ENCODE data around the gene GPR83.

DNA sequence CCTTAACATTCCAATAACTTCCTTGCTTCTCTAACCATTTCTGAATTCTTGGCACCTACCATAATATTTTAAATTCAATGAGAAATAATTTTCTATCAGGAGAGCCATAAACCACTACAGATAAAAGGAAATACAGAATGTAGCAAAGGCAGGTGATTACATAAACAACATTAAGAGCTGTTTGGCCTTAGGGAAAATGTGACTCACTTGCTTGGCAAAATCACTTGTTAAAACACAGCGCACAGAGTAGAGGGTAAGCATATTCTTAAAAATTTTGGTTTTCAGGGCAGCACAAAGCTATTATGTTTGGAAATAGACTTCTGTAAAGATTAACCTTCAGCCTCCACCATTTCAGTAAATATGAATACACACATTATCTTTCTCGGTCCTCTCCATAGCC lies 70.4 kb downstream of the GPR83 start:
- TF ChIP-seq, protein P1, sequence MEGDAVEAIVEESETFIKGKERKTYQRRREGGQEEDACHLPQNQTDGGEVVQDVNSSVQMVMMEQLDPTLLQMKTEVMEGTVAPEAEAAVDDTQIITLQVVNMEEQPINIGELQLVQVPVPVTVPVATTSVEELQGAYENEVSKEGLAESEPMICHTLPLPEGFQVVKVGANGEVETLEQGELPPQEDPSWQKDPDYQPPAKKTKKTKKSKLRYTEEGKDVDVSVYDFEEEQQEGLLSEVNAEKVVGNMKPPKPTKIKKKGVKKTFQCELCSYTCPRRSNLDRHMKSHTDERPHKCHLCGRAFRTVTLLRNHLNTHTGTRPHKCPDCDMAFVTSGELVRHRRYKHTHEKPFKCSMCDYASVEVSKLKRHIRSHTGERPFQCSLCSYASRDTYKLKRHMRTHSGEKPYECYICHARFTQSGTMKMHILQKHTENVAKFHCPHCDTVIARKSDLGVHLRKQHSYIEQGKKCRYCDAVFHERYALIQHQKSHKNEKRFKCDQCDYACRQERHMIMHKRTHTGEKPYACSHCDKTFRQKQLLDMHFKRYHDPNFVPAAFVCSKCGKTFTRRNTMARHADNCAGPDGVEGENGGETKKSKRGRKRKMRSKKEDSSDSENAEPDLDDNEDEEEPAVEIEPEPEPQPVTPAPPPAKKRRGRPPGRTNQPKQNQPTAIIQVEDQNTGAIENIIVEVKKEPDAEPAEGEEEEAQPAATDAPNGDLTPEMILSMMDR (IDR thresholded peaks at IDR 0.05) = no peak
- TF ChIP-seq POLR2A (IDR thresholded peaks at IDR 0.05) (no peak), EP300 (IDR thresholded peaks at IDR 0.05) (peak in 1 of 2 donors; percentile 32)

Data from tibial nerve (tissue), 4 donors.